Endothelial cell of umbilical vein (primary cell): ENCODE measurements around the gene ADGRG2. TPM values are rescaled to one million over a fixed set of nuclear protein-coding genes. Genes with fewer than 3 reads are reported as not detected.
"Not testable (repeated sequence)": the region's sequence is repeated elsewhere in the genome, so short reads cannot be mapped to it uniquely, and the experiment has no call there.

Source experiments
- BruUV-seq: library from RNA; stranded (reverse); fragments of 400-500 nt; replicated peaks from 2 replicates; lab custom pipeline; 2021; lab: Mats Ljungman, UMichigan
- CTCF ChIA-PET: fragments of 300-600, 350-600 bp; sonication (Branson Sonifier 250); formaldehyde crosslinking; loops from one replicate; lab custom pipeline; 2021; ENCODE audit warnings: antibody characterized with exemption, inconsistent platforms; lab: Charles Lee
- POLR2A ChIA-PET: fragments of 300-600, 350-600 bp; sonication (Branson Sonifier 250); formaldehyde crosslinking; loops from one replicate; lab custom pipeline; 2021; ENCODE audit warnings: antibody characterized with exemption, inconsistent platforms; lab: Charles Lee
- DNase-seq: peaks from one replicate; pipeline ENCODE4 v3.0.0-alpha.2; 2011; ENCODE audit warnings: low read depth, low spot score
- FAIRE-seq: peaks from 2 replicates; lab custom pipeline; 2011; peaks lifted over from hg19 to GRCh38; lab: Jason Lieb, UNC
- H2AFZ ChIP-seq: 2 replicates; pipeline ENCODE4 v1.6.0; 2012; ENCODE audit warnings: low read depth, low read length, control low read depth, inconsistent platforms
- H3K27ac ChIP-seq: 2 replicates; pipeline ENCODE4 v1.5.1; 2011; ENCODE audit warnings: low read depth, mild to moderate bottlenecking, control low read depth, low read length, moderate library complexity; ENCODE audit not compliant: insufficient read depth
- H3K27me3 ChIP-seq, 2 experiments: 2 replicates each; pipeline versions ENCODE4 v1.6.0 to v1.6.1; 2011; ENCODE audit warnings: low read length in 2 of 2, mixed read lengths in 1 of 2; ENCODE audit not compliant: control insufficient read depth in 2 of 2, insufficient read depth in 2 of 2
- H3K36me3 ChIP-seq, 2 experiments: 2 replicates in 1 of 2; 3 replicates in 1 of 2; pipeline ENCODE4 v1.5.1; 2011; ENCODE audit warnings: low read length in 2 of 2, mild to moderate bottlenecking in 1 of 2, moderate library complexity in 1 of 2; ENCODE audit not compliant: control insufficient read depth in 2 of 2, insufficient read depth in 2 of 2; ENCODE audit errors: extremely low read depth in 1 of 2
- H3K4me1 ChIP-seq: 3 replicates; pipeline ENCODE4 v1.5.1; 2011; ENCODE audit warnings: mild to moderate bottlenecking, low read length; ENCODE audit not compliant: control insufficient read depth, insufficient read depth; ENCODE audit errors: extremely low read depth
- H3K4me2 ChIP-seq: 2 replicates; pipeline ENCODE4 v1.6.1; 2011; ENCODE audit warnings: low read length, control low read depth, mixed read lengths; ENCODE audit not compliant: insufficient read depth
- H3K4me3 ChIP-seq, 3 experiments: fragments of 200-600 bp in 1 of 3; sonication (generic), shearing (Covaris generic) in 1 of 3; replicated peaks in 1 of 3; 2 replicates each; pipeline ENCODE4 v1.5.1; 2011 to 2016; ENCODE audit warnings: control low read depth in 3 of 3, low read length in 3 of 3, mild to moderate bottlenecking in 2 of 3, inconsistent platforms in 1 of 3, low read depth in 1 of 3, moderate library complexity in 1 of 3; ENCODE audit not compliant: insufficient read depth in 1 of 3
- H3K79me2 ChIP-seq: 2 replicates; pipeline ENCODE4 v1.6.0; 2012; ENCODE audit warnings: low read length, inconsistent platforms; ENCODE audit not compliant: control insufficient read depth, insufficient read depth
- H3K9ac ChIP-seq: replicated peaks from 2 replicates; pipeline ENCODE3; 2011; ENCODE audit warnings: low read length, control low read depth; ENCODE audit not compliant: insufficient read depth; ENCODE audit errors: extremely low read depth
- H3K9me1 ChIP-seq: replicated peaks from 3 replicates; pipeline ENCODE4 v1.6.0; 2011; ENCODE audit warnings: mild to moderate bottlenecking, low read length; ENCODE audit not compliant: control insufficient read depth, insufficient read depth; ENCODE audit errors: extremely low read depth
- H3K9me3 ChIP-seq: replicated peaks from 2 replicates; pipeline ENCODE4 v1.5.1; 2012; ENCODE audit warnings: low read length, inconsistent platforms; ENCODE audit not compliant: control insufficient read depth, insufficient read depth
- H4K20me1 ChIP-seq: replicated peaks from 2 replicates; pipeline ENCODE3; 2011; ENCODE audit warnings: mild to moderate bottlenecking, low read length; ENCODE audit not compliant: control insufficient read depth, insufficient read depth; ENCODE audit errors: extremely low read depth
- CTCF ChIP-seq, 2 donors: IDR thresholded peaks; 1 replicate in 1 of 2; 2 replicates in 1 of 2; pipeline ENCODE4 v1.5.1; 2011; ENCODE audit warnings: low read length in 2 of 2, mild to moderate bottlenecking in 2 of 2, moderate library complexity in 2 of 2, control low read depth in 1 of 2, inconsistent platforms in 1 of 2, low read depth in 1 of 2; ENCODE audit not compliant: insufficient read depth in 1 of 2; ENCODE audit errors: extremely low read depth in 1 of 2
- EZH2 ChIP-seq: IDR thresholded peaks from 2 replicates; pipeline ENCODE4 v1.6.1; 2012; ENCODE audit warnings: borderline replicate concordance, low read depth, mild to moderate bottlenecking, moderate library complexity, low read length, inconsistent platforms; ENCODE audit not compliant: severe bottlenecking
- FOS ChIP-seq: IDR thresholded peaks from 2 replicates; pipeline ENCODE4 v1.6.1; 2011; ENCODE audit warnings: mild to moderate bottlenecking, low read length, moderate library complexity, borderline replicate concordance; ENCODE audit not compliant: insufficient read depth
- GATA2 ChIP-seq: IDR thresholded peaks from 2 replicates; pipeline ENCODE4 v1.7.0; 2011; ENCODE audit warnings: low read depth, mild to moderate bottlenecking, moderate library complexity, mixed read lengths, low read length; ENCODE audit not compliant: insufficient read length, insufficient read depth
- JUN ChIP-seq: IDR thresholded peaks from 2 replicates; pipeline ENCODE4 v1.6.1; 2011; ENCODE audit warnings: borderline replicate concordance, low read depth; ENCODE audit not compliant: insufficient read length, insufficient read depth
- MAX ChIP-seq: IDR thresholded peaks from 2 replicates; pipeline ENCODE4 v1.6.1; 2011; ENCODE audit not compliant: insufficient read depth, insufficient read length
- MYC ChIP-seq: IDR thresholded peaks from one replicate; pipeline ENCODE4 v1.6.1; 2011; ENCODE audit warnings: mild to moderate bottlenecking, low read depth, low read length
- POLR2A ChIP-seq: IDR thresholded peaks from 2 replicates; pipeline ENCODE4 v1.6.1; 2012; ENCODE audit warnings: low read depth, mild to moderate bottlenecking, control low read depth, low read length
- POLR2AphosphoS5 ChIP-seq: IDR thresholded peaks from 2 replicates; pipeline ENCODE4 v1.6.1; 2012; ENCODE audit warnings: low read depth, mild to moderate bottlenecking, control low read depth, low read length, moderate library complexity; ENCODE audit not compliant: insufficient read depth
- dilution Hi-C: fragments of 300-500 bp; cut with MboI; formaldehyde crosslinking; loops from one replicate; pipeline ENCODE4 v1.15.0; 2019; ENCODE audit warnings: low sequenced_read_pairs; ENCODE audit not compliant: extremely low pct_ligation_motif_present
- intact Hi-C: fragments of 100-400 bp; cut with micrococcal nuclease; formaldehyde crosslinking; loops from one replicate; pipeline ENCODE4 v1.10.0; 2022
- polyA plus RNA-seq, 4 experiments: library from polyadenylated mRNA; depleted of rRNA in 3 of 4; stranded (reverse) in 3 of 4; unstranded in 1 of 4; fragments of >200 nt; gene quantifications; 2 replicates each; pipeline versions ENCODE4 v1.2.1 to v1.2.3, GENCODE V29; 2011 to 2012; ENCODE audit warnings: missing spikeins in 1 of 4
- total RNA-seq: library from RNA; stranded (reverse); gene quantifications from 2 replicates; pipeline ENCODE4 v1.2.3, GENCODE V29; 2021

Gene ADGRG2
- total and polyA plus RNA-seq, 2 donors (not counting 3 experiments of a cell fraction or from before 2014, with no cell fraction given), result not detected

DNA sequence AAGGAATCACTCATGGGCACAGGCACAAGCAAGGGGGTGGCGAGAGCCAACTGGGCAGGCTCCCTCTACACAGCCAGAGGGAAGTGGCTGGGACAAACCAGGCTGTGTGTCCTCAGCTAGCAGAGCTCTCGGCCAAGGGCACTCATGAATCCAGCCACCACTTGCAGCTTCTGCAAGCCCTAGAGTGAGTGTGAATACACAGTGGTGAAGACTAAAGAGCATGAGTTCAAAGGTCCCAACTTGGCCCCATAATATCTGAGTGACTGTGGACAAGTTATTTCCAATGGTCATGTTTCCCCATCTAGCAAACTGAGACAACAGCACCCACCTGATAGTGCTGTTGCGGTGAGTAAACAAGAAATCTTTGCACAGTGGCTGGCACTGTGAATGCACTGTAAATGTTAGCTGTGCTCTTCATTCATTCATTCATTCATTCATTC, 51.7 kb downstream of the ADGRG2 start:
- FAIRE-seq (no peak), DNase-seq (no peak)
- dilution Hi-C loops, result no loop called here
- Histone ChIP-seq H3K4me3 (no peak overlapping the region), H3K27me3 (no peaks in the 10 kb centered on the region), H3K9ac (no peak overlapping the region), H3K36me3 (no peaks in the 10 kb centered on the region), H3K79me2 (no peaks in the 10 kb centered on the region), H3K27ac (no peak overlapping the region), H3K9me3 (no peaks in the 10 kb centered on the region), H3K4me2 (no peak overlapping the region), H4K20me1 (no peaks in the 10 kb centered on the region), H3K9me1 (no peaks in the 10 kb centered on the region), H2AFZ (no peak overlapping the region), H3K4me1 (no peaks in the 10 kb centered on the region)
- POLR2A ChIA-PET, result no interaction called here
- TF ChIP-seq MAX, result no peak
- no peak for TF ChIP-seq MYC
- TF ChIP-seq EZH2, result no peak
- no peak for TF ChIP-seq POLR2AphosphoS5
- no peak for TF ChIP-seq GATA2
- TF ChIP-seq CTCF (IDR thresholded peaks at IDR 0.05; ENCODE audit: extremely low read depth in 1 of 2, insufficient read depth in 1 of 2, low read depth in 1 of 2, low read length in 2 of 2), result no peak
- TF ChIP-seq FOS, result no peak
- TF ChIP-seq POLR2A, result no peak
- TF ChIP-seq JUN, result no peak
- CTCF ChIA-PET, result no interaction called here
- intact Hi-C loops, result no loop called here
- BruUV-seq, result no TSS peak

GRCh38 chrX:19066987-19067386, 55.3 kb downstream of the ADGRG2 start:
- H3K4me2 ChIP-seq, H2AFZ ChIP-seq, BruUV-seq, H3K4me1 ChIP-seq, dilution Hi-C loops, H3K36me3 ChIP-seq, H4K20me1 ChIP-seq, H3K4me3 ChIP-seq, intact Hi-C loops, FAIRE-seq, CTCF ChIA-PET, DNase-seq, H3K9me3 ChIP-seq, H3K27me3 ChIP-seq, POLR2A ChIA-PET, H3K9me1 ChIP-seq, H3K79me2 ChIP-seq, H3K9ac ChIP-seq, H3K27ac ChIP-seq: not testable (repeated sequence)
